Nucleus accumbens (tissue), 56 donors: ENCODE data around the gene NOXA1.
"Not testable (repeated sequence)": the region's sequence is repeated elsewhere in the genome, so short reads cannot be mapped to it uniquely, and the experiment has no call there.

Experiments
- DNase-seq, 56 donors: peaks; one replicate each; lab custom pipeline; 2025; lab: John Stamatoyannopoulos, UW

Gene NOXA1, protein sequence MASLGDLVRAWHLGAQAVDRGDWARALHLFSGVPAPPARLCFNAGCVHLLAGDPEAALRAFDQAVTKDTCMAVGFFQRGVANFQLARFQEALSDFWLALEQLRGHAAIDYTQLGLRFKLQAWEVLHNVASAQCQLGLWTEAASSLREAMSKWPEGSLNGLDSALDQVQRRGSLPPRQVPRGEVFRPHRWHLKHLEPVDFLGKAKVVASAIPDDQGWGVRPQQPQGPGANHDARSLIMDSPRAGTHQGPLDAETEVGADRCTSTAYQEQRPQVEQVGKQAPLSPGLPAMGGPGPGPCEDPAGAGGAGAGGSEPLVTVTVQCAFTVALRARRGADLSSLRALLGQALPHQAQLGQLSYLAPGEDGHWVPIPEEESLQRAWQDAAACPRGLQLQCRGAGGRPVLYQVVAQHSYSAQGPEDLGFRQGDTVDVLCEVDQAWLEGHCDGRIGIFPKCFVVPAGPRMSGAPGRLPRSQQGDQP

DNA sequence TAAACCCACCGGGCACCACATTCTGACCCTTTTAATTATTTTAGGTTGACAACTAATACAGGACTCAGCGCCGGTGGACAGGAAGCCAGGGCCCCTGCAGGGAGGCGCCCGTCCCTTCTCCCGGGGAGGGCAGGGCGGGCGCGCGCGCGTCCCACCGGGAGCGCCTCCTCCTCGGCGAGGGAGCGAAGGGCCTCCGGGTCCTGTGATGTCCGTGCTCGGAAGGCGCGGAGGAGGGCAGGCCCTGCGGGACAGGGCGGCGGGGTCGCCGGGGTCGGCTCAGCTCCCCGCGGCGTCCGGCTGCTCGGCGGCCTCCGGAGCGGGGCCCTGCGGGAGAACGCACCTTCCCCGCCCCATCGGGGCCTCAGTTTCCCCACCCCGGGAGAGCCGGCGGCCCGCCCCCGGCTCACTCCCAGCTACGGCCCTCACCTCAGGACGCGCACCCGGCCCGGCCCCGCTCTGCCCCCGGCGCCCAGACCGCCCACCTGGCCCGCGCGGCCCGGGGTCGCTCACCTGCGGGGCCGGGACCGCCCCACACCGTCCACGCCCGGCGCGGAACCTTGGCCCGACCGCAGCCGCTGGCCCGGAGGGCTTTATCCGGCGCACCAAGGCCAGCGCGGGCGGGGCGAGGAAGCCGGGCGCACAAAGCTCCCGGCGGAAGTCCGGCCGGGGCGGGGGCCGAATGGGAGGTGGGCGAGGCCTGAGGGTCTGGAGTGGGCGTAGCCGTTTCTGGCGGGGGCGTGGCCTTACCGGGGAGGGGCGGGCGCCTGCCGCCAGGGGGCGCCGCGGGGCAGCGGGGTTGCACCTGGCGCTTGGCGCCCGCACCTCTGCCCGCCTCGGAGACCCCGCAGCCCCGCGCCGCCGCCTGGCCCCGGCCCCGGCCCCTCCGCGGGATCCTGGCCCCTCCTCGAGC, at the start of gene NOXA1, which contains the start of gene EXD3:
NOXA1 (plus strand) TSS at position 790 of the 910 bp plus-strand sequence. CDS start 137 bp downstream, outside the sequence.
EXD3 (minus strand) TSS at position 559 of the 910 bp plus-strand sequence. CDS start 27,805 bp downstream, outside the sequence.
- peak in 54 of 56 donors; percentile 26 to 94 (median 78) for DNase-seq

DNA sequence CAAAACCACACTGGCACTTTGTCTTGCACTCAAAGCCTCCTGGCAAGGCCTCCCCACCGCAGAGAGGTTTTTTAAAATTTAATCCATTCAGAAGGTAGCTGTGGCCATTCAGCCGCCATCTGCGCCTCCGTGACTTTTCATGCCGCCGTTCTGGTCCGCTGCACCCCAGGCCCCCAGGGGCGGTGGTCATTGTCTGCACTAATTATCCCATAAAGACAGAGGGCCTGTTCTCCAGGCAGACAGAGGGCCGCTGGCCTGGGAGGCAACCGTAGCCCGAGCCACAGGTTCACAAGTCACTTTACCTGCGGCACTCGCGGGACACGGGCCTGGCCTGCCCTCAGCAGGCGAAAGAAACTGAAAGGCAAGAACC, 49.6 kb upstream of the NOXA1 start:
- no peak for DNase-seq

DNA sequence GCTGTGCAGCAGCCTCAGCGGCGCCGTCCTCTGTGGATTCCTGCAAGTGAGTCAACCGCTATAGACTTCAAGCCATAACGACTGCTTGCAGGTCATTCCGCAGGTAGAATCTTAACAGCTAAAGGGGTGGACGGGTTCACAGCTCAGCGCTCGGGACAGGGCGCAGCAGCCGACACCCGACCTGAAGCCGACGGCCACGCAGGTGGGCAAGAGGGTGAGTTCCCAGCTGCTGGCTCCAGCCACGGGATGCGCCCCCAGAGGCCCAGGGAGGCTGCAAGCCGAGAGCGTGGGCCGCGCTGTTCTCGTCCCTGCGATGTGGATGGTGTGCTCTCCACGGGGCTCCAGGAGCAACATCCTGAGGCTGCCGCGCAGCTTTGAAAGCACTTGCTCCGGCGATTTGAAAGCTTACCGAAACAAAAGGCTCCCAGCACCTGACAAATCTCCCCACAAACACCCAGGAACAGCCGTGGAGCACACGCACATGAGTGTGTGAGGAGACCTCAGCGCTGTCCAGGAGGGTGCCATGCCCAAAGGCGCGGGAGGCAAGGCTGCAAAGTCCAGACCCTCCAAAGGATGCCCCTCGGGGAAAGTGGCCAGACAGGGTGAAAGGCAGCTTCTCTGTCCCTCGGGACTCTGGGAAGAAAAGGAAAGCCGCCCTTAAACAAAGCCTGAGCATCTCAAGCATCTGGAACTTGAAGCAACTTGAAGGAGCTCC, 48.9 kb upstream of the NOXA1 start:
- no peak for DNase-seq

DNA sequence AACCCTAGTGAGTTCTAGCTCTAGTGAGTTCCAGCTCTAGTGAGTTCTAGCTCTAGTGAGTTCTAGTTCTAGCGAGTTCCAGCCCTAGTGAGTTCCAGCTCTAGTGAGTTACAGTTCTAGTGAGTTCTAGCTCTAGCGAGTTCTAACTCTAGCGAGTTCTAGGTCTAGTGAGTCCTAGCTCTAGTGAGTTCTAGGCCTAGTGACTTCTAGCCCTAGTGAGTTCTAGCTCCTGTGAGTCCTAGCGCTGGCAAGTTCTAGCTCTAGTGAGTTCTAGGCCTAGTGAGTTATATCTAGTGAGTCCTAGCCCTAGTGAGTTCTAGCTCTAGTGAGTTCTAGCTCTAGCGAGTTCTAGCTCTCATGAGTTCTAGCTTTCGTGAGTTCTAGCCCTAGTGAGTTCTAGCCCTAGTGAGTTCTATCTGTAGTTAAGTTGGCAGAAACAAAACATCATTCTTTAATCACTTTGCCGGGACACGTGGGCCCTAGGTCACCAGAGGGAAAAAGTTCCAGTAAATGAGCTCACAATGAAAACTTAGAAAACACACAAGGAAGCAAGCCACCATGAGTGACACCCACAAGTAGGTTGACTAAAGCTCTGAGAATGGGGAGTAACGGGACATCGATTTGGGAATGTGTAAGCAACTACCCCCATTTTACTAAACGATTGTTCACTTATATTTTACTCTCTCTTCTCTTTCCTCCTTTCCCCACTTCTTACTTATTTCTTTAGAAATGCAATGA, 47.7 kb upstream of the NOXA1 start:
- no peak for DNase-seq

DNA sequence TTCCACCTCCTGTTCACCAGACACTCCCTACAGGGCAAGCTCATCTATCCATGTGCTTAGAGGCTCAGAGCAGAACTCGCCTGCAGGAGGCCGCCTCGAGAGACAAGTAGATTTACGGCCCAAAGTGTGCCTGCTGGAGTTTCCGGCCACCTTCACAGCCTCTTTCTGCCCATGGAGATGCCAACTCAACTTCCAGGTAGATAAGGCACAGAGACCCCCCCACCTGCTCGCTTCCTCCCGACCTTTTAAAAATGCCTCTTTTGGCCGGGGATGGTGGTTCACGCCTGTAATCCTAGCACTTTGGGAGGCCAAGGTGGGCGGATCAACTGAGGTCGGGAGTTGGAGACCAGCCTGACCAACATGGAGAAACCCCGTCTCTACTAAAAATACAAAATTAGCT, 46.8 kb upstream of the NOXA1 start:
- DNase-seq = no peak

DNA sequence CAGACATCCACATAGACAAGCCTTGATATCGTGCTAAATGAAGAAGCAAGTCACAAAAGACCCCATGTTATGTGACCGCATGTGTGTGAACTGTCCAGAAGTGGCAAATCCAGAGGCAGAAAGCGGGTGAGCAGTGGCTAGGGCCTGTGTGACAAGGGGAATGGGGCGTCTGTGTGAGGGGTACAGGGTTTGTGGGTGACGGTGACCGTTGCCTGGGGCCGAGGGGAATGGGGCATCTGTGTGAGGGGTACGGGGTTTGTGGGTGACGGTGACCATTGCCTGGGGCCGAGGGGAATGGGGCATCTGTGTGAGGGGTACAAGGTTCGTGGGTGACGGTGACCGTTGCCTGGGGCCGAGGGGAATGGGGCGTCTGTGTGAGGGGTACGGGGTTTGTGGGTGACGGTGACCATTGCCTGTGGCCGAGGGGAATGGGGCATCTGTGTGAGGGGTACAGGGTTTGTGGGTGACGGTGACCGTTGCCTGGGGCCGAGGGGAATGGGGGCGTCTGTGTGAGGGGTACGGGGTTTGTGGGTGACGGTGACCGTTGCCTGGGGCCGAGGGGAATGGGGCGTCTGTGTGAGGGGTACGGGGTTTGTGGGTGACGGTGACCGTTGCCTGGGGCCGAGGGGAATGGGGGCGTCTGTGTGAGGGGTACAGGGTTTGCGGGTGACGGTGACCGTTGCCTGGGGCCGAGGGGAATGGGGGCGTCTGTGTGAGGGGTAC, 44.3 kb upstream of the NOXA1 start:
- DNase-seq = not testable (repeated sequence)

DNA sequence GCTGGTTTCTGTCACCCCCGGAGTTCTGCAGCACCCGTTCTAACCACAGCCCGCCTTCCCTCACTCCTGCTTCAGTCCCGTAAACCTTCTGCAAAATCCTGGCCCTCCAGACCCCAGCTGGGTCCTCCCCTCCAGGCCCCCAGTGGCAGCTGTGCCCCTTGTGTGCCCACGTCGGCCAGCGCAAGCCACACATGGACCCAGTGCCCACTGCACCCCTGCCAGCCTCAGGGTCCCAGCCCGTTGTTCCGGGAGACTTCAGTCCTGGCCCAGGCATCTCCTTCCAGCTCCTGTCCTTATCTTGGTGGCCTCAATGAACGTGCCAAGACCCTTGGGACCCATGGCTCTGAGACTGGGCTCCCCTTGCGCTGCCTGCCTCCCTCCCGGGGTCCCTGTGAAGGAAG, 43.4 kb upstream of the NOXA1 start:
- no peak for DNase-seq

DNA sequence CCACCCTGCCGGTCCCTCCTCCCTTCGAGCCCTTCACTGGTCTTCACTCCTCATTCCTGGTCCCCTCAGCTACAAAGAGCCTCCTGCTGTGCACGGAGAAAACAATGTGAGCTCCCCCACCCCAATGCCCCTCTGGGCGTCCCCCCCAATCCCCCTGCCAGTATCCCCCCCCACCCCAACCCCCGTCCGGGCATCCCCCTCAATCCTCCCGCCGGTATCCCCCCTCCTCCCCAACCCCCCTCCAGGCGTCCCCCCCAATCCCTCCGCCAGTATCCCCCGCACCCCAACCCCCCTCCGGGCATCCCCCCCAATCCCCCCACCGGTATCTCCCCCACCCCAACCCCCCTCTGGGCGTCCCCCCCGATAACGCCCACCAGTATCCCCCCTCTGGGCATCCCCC, 43.0 kb upstream of the NOXA1 start:
- DNase-seq = no peak

DNA sequence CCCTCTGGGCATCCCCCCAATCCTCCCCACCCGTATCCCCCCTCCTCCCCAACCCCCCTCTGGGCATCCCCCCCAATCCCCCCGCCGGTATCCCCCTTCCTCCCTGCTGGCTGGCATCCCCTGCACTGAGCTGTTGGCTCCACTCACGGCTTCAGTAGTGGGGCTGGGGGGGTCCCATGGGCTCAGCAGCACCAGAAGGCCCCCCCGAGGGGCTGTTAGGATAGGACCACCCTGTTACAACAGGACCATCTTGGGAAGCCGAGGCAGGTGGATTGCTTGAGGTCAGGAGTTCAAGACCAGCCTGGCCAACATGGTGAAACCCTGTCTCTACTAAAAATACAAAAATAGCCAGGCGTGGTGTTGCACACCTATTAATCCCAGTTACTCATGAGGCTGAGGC, 42.6 kb upstream of the NOXA1 start:
- no peak for DNase-seq

DNA sequence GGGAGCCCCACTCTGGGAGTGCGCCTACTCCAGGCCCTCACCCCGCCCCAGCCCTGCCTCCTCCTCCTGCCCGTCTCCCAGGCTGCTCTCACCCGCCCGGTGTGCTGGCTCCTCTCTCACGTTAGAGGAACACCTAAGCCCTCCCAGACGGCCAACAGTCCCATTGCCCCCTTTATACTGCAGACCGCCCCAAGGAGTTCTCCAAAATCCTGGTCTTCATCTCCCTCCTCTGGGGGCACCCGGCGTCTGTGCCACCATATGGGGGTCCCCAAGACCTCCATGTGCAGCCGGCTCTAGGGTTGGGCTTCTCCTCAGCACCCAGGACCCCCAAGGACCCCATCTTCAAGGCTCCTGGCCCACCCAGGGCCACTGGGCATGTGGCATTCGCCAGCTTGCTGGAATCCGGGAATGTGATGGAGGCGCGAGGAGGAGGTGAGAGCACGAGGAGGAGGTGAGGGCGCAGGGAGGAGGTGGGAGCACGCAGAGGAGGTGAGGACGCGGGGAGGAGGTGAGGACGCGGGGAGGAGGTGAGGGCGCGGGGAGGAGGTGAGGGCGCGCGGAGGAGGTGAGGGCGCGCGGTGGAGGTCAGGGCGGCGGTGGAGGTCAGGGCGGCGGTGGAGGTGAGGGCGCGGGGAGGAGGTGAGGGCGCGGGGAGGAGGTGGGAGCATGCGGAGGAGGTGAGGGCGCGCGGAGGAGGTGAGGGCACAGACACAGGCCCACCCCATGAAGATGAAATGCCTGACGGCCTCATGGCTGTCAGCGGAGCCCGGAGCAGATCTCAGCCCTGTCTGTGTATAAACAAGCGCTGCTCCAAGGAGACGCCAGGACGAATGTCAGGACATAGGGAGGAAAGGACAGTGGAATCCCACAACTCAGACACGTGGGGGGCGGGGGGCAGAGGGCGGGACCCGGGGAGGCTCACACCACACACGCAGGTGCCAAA, 41.4 kb upstream of the NOXA1 start:
- DNase-seq = no peak

DNA sequence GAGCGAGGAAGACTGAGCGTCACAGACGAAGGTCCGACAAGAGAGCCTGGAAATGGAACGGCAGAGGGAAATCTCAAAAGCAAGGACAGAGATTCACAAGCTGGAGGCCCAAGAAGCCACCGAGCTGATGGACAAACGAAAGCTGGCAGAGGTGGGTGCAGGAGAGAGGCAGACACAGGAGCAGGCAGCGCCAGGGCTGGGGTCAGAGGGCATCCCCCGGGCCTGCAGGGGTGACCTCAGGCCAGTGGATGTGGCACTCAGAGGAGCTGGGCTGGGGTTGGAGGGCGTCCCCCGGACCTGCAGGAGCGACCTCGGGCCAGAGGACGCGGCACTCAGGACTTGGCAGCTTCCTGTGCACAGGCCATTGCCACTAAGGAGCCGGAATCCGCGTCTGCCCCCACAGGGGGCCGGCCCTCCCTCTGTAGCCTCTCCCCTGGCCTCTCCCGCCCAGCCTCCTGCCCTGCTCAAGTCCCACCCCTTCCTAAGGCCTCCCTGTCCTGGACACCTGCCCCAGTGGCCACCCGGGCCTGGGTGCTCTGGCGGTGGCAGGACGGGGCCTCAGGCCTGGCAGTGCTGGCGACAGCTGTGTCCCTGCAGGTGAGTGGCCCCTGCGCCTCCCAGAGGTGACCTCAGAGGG, 40.6 kb upstream of the NOXA1 start:
- no peak for DNase-seq

DNA sequence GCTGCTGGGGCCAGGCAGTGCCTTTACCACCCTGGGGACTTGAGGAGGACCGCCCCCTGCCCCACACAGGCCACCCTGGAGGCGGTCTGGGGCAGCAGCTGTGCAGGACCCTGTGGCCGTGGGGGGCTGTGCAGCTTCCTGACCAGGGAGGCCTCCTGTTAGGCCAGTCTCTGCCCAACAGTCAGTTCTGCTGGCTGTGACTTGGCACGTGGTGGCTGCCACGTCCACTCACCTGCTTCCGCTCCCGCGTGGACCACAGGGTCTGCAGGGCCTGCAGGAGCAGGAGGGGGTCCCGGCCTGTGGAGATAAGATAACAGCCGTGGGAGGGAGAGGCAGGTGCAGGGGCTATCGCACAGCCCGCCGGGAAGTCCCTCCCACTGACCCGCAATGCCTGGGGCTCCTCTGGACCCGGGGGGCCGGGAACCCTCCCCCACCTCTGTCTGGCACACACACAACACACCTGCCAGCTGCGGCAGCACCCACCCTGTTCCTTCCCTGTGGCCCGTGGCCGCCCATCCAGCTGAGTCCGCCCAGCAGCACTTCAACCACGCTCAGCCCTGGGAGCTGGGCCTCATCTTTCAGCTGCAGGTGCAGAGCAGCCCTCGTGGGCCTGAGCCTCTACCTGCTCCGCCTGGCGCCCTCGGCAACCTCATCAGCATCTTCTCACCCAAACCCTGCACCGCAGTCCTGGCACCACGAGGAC, 40.0 kb upstream of the NOXA1 start:
- no peak for DNase-seq

DNA sequence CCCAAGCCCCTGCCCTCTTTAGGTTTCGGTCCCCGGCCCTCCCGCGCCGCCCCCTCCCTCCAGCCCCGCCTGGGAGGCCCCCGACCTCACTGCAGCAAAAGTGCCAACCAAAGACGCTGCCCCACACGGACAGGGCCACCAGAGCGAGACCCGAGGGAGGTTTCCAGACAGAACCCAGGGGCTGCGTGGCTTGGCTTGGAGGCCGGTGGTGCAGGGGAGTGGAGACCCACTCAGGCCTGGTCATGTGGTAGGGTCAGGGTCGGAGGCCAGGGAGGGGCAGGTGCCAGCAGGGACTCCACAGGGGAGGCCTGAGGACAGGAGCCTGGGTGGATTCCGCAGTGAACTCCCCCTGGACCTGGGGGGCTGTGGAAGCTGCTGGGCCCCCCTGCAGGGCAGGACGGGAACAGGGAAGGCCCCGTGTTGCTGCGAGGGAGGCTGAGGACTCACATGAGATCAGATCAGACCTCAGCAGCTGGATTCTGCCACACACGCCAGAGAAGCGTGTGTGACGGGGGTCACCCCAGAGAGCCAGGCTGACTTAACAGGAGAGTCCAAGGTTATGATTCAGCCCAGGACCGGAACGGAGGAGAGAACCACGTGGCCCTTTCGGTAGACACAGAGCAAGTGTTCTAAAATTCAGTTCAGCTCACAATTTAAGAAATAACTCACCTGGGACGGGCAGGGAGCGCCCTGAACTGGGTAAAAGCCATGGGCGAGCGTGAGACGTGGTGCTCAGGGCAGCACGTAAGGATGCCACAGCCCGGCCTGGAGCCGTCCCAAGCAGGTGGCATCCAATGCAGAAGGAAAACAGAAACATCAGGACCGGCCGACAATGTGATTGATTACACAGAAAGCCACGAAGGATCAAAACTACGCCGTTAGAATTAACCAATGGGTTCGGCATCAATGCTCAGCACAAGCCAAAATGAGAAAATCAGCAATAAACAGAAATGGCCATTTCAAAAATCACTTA, 39.1 kb upstream of the NOXA1 start:
- DNase-seq = no peak

DNA sequence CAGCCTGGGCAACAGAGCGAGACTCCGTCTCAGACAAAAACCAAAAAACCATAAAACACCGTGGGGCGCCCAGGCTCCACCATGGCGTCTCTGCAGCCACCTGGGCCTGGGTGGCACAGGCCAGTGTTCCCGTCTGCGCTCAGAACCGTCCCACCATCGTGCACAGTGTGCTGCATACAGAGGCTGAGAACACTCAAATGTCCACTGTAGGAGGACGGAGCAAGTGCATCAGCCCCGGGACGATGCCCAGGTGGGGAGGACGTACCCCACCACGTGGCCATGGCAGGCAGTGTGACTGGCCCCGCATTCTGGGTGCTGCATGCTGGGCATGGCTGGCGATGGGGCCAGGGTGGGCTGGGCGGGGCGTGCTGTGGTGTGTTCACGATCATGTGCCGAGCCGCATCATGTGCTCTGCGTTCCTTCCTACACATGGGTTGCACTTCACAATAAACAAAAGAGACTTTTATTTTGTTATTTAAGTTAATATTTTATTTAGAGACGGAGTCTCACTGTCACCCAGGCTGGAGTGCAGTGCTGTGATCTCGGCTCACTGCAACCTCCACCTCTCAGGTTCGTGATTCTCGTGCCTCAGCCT, 38.0 kb upstream of the NOXA1 start:
- DNase-seq = no peak

DNA sequence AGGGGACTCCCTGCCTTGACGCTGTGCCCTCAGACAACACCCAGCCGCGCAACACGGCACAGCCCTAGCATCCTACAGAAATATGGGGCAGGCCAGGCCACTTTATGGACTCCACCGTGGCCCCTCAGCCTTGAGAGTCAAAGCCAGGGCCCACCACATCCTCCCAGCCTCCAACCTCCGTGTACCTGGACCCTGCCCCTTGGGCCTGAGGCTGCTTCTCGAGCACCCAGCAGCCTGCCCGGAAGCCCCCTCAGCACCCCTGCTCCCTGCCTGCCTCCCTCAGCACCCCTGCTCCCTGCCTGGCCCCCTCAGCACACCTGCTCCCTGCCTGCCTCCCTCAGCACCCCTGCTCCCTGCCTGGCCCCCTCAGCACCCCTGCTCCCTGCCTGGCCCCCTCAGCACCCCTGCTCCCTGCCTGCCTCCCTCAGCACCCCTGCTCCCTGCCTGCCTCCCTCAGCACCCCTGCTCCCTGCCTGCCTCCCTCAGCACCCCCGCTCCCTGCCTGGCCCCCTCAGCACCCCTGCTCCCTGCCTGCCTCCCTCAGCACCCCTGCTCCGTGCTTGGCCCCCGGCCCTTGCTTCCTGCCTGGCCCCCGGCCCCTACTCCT, 36.6 kb upstream of the NOXA1 start:
- DNase-seq = not testable (repeated sequence)
